Central memory CD4-positive, alpha-beta T cell (primary cell): ENCODE results near the gene SART3.

Experiments
- DNase-seq: peaks from one replicate; pipeline ENCODE4 v3.0.0; 2022
- total RNA-seq, 3 experiments: gene quantifications; one replicate each; lab custom pipeline; 2026; lab: John Stamatoyannopoulos, UW

Gene SART3
- total RNA-seq: 102 to 181 (median 123) reads per million in 3 experiments

GRCh38 chr12:108560752-108561719 is at the start of gene SART3:
SART3 (minus strand) TSS chr12:108561173; CDS start chr12:108561154, 19 bp downstream.
- peak; percentile 85 for DNase-seq

DNA sequence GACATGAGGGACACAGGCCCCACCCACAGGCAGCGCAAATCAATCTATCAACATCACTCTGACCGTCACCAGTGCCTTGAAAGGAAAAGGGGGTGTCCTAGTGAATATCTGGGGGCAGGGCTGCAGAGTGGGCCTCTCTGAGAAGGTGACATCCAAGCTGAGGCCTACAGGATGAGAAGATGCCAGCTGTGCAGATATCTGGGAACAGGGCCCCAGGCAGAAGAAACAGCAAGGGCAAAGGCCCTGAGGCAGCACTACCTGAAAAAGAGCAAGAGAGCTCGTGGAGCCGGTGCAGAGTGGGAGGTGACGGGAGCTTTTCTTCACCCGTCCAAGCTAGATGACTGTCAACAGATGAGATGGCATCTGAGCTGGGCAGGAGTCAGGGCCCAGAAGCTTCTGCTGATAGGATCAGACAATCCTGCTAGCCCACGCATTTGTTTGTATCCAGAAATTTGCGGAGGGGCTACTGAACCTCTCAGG is 49.4 kb upstream of the SART3 start:
- no peak for DNase-seq

GRCh38 chr12:108609537-108610335 is 48.8 kb upstream of the SART3 start:
- DNase-seq: no peak

DNA sequence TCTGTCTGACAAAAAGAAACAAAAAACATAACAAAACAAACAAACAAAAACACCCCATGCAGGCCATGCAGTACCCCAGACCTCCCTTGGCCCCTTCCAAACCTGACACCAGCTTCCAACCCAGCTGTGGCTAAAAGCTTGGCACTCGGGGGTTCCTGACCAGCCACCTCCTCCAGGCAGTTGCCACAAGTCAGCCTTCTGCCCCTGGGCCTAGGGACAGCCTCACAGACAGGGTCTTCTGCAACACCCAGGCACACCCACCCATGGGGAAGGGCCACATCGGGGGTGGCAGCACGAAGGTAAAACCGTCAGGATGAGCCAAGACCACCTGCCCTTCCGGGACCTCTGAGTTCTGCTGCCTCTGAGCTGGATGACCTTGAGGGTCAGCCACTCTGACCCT is 47.6 kb upstream of the SART3 start:
- DNase-seq: no peak

DNA sequence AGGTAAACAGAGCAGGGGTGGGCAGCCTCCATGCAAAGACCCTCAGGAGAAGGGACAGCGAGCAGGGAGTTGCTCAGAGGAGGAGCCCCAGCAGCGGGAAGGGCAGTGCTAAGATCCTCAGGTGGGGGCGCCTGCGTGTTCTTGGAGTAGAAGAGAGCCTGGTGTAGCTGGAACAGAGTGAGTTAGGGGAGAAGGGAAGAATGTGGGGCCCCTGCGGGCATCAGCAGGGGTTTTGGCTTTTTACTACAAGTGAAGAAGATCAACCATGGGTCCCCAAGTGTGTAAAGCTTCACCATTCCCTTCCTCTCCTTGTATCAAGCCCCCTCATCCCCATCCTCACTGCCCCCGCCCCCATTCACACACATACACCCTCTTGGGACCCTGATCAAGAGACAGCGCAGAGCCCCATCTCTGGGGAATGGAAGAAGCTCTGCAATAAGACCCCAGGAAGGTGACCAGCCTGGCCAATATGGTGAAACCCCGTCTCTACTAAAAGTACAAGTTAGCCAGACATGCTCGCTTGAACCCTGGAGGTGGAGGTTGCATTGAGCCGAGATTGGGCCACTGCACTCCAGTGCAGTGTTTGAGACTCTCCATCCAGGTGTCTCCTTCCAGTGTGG is 47.1 kb upstream of the SART3 start:
- no peak for DNase-seq

DNA sequence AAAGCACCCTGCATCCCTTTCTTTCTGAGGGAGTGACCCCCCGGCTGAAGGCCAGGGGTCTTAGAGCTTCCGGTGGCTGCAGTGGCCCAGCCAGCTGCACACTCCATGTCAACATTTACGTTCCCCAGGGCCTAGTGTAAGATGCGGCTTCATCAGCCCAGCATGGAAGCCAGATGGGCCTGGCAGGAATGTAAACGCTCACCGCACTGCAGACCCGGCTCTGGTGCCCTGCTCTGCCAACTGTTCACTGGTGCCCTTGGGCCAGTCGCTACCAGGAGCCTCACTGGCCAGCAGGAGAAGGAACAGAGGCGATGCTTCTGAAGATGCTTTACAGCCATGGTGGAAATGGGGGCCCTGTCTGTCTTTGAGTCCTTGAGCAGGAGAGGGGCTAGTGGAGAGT is 45.5 kb upstream of the SART3 start:
- DNase-seq: no peak

- DNase-seq: no peak
Observed at GRCh38 chr12:108605690-108606406, 44.9 kb upstream of the SART3 start.

GRCh38 chr12:108605000-108605689 is 44.2 kb upstream of the SART3 start:
- no peak for DNase-seq

- no peak for DNase-seq
Observed at GRCh38 chr12:108604208-108604941, 43.4 kb upstream of the SART3 start.

DNA sequence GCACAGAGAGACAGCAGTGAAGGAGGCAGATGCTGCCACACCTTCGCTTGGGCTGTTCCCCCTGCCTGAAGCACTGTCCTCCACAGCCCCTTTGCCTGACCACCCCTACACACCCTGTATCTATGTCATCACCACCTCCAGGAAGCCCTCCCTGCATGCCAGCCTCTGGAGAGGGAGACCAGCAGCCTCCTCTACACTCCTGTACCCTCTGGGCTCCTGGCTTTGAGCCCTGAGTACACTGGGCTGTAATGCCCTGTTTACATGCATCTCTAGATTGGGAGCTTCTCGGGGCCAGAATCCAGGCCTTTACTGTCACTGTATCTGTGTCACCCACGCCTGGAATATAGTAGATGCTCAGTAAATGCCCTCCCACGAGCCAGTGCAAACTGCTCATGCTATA is 42.8 kb upstream of the SART3 start:
- no peak for DNase-seq

DNA sequence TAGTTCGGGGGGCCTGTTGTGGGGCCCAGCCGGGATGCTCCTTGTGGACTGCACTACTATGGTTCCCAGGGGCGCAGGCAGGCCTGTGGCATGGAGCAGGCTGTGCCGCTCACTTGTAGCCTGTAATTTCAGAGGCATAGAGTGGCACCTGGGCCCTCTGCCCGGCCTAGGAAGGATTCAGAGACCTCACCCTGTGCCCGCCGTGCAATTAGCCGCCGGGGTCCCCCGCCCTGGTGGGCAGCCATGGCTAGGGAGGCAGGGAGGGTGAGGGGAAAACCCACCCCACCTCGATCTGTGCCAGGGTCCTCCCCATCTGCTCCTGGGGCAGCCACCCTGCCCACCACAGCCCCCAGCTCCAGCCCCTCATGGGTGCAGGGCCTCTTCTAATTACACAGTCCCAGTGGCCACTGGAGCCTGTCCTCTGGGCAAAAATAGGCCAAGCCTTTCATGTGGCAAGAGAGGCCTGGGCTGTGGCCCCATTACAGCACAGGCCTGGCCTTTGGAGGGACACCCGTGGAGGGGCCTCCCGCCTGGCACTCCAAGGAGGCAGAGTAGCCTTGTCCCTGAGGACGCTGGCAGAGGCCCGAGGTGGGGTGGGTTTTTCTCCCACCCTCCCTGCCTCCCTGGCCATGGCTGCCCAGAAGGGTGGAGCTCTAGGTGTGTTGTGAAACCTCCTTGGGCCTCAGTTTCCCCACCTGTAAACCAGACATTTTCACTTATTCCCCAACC is 42.2 kb upstream of the SART3 start:
- DNase-seq: no peak

GRCh38 chr12:108602209-108602705 is 41.3 kb upstream of the SART3 start:
- DNase-seq: no peak

GRCh38 chr12:108600702-108601007 is 39.7 kb upstream of the SART3 start:
- DNase-seq: no peak

- no peak for DNase-seq
Observed at GRCh38 chr12:108599948-108600701, 39.2 kb upstream of the SART3 start.

GRCh38 chr12:108599541-108599940 is 38.6 kb upstream of the SART3 start:
- no peak for DNase-seq

DNA sequence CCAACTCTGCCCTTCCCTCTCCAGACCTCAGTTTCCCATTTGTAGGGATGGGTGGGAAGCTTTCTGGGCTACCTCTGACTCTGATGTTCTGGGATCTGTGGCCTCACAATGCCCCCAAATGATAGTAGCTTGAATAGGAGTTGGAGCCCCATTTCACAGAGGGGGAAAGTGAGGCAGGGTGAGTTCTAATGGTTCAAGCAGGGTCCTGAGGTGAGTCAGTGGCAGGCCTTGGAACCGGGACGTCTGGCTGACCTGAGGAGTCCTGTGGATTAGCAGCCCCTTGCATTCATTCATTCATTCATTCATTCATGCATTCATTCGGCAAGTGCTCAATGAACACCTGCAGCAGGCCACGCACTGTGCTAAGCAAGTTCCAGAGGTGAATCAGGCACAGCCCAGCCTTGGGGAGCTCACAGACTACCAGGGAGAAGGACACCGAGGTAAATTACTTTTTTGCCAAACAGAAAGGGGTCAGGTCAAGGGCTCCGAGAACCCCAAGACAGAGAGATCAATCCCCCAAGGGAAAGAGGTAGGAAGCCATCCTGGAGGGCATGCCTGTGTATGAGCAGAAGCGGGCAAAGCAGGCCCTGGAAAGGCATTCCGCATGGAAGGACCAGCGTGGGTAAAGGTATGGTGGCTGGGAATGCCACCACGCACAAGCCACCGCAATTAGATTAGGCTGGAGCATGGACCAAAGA is 37.7 kb upstream of the SART3 start:
- DNase-seq: no peak

DNA sequence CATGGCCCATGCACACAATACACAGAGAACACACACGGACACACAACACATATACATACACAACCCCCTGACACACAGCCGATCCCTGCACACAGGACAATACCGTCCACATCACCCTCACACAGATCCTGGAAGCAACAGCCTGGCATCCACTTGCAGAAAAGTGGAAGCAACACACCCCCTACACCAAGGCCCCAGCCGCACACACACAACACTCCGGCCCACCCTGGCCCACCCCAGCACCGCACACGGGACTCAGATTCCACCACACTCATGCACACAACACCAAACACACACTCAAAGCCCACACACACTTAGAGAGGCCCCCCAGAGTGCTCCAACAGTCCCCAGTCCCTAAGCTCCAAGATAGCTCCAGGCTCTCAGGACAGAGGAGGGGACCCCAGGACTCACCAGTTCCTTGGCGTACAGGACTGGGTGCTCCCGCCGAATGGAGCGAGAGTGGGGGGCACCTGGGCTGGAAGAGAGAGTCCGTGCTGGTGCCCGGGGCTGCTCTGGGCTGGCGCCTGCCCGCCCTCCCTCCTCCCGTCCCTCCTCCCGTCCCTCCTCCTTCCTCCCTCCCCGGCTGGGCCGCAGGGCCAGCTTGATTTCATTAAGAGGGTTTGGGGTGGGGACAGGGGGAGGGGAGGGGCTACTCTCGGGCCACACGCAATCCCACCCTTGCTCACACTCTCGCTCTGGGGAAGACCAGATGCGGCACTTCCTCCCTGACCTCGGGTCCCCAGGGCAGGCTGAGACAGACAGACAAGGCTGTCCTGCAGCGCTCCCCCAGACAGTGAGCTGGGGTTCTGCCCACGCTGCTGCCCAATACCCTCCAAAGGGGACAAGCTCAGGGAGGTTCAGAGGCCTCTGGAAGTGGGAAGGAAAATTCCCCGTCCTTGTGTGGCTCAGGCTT is 36.8 kb upstream of the SART3 start, which contains the start of gene TMEM119:
Gene TMEM119 (minus strand): TSS at position 526 of the 913 bp plus-strand sequence. CDS start 5,701 bp downstream, outside the sequence.
- DNase-seq: no peak
